AG09309 (cell line): ENCODE results near the gene FAM120A.

Source experiments
- DNase-seq: peaks from one replicate; pipeline ENCODE4 v3.0.0-alpha.2; 2010; ENCODE audit warnings: low read depth
- H3K4me3 ChIP-seq: 2 replicates; pipeline ENCODE4 v1.5.1; 2011; ENCODE audit warnings: mild to moderate bottlenecking, low read depth, low read length, moderate library complexity; ENCODE audit not compliant: control insufficient read depth
- TF ChIP-seq, protein P1 (sequence below): IDR thresholded peaks from 2 replicates; pipeline ENCODE4 v1.5.1; 2011; ENCODE audit warnings: mild to moderate bottlenecking, low read depth, low read length, inconsistent platforms; ENCODE audit not compliant: insufficient read depth, control insufficient read depth; ENCODE audit errors: missing control alignments

FAM120A gene

DNA sequence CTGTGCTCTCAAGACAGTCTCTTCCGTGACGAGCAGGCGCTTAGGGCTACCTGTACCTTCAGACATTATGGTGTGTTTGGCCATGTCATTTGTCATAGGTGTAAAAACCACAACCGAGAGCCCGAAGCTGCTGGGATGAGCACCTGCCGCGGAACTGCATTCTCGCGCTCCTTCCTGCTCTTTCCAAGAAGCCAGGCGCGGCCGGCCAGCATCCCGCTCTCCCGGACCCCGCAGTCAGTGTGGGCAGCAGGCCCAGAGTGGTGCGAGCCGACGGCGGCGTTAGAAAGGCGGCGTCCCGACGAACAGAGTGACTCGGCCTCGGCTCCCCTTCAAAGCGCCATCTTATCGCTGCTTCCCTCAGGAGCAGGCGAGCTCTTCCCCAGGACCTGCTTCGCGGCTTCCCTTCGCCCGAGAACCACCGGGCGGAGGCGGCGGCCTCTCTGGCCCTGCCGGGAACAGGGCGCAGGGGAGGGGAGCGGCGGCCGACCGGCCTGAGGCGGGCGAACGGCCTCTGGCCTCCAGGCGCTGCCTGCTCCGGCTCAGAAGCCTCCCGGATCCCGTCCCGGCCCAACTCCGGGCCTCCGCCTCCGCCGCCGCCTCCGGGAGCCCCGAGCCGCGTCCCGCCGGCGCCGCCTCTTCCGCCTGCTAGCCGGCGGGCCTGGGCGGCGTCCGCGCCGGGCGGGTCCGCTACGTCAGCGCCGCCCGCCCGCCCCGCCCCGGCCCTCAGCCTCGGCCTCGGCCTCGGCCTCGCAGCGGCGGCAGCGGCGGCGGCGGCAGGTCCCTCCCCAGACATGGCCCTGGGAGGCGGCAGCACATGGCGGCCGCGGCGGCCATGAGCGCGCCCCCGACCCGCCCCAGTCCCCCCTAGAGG lies at the start of gene FAM120A:
Gene FAM120A, plus strand, starts transcription at position 741 of the 871 bp plus-strand sequence. CDS start 231 bp downstream, outside the sequence.
- DNase-seq = no peak
- peak within 1 kb of the TSS; percentile 76 for H3K4me3 ChIP-seq
- TF ChIP-seq, protein P1, sequence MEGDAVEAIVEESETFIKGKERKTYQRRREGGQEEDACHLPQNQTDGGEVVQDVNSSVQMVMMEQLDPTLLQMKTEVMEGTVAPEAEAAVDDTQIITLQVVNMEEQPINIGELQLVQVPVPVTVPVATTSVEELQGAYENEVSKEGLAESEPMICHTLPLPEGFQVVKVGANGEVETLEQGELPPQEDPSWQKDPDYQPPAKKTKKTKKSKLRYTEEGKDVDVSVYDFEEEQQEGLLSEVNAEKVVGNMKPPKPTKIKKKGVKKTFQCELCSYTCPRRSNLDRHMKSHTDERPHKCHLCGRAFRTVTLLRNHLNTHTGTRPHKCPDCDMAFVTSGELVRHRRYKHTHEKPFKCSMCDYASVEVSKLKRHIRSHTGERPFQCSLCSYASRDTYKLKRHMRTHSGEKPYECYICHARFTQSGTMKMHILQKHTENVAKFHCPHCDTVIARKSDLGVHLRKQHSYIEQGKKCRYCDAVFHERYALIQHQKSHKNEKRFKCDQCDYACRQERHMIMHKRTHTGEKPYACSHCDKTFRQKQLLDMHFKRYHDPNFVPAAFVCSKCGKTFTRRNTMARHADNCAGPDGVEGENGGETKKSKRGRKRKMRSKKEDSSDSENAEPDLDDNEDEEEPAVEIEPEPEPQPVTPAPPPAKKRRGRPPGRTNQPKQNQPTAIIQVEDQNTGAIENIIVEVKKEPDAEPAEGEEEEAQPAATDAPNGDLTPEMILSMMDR = no peak

DNA sequence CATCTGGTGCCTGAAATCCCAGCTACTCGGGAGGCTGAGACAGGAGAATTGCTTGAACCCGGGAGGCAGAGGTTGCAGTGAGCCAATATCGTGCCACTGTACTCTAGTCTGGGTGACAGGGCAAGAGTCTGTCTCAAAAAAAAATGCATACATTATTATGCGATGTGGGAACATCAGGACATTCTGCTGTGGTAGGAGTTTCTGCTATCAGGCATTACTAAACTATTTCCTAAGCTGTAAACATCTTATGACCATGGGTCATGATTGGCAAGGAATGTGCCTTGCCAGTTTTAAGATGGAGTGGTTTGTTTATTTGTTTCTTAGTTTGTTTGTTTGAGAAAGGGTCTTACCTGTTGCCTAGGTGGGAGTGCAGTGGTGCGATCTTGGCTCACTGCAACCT lies 45.1 kb upstream of the FAM120A start:
- TF ChIP-seq, protein P1 = no peak
- no peak overlapping the region for H3K4me3 ChIP-seq
- DNase-seq = no peak

GRCh38 chr9:93413530-93413929 lies 38.0 kb upstream of the FAM120A start:
- no peak overlapping the region for H3K4me3 ChIP-seq
- no peak for DNase-seq
- TF ChIP-seq, protein P1 = no peak

GRCh38 chr9:93415176-93415690 lies 36.3 kb upstream of the FAM120A start:
- no peak overlapping the region for H3K4me3 ChIP-seq
- DNase-seq = no peak
- TF ChIP-seq, protein P1 = no peak

- TF ChIP-seq, protein P1 = no peak
- H3K4me3 ChIP-seq = no peak overlapping the region
- DNase-seq = no peak
Observed at GRCh38 chr9:93416530-93417235, 34.8 kb upstream of the FAM120A start.

- no peak for DNase-seq
- TF ChIP-seq, protein P1 = no peak
- no peak overlapping the region for H3K4me3 ChIP-seq
Observed at GRCh38 chr9:93417538-93417937, 33.9 kb upstream of the FAM120A start.
